SK-N-SH (cell line): ENCODE results near the gene GJD4. TPM values are rescaled to one million over a fixed set of nuclear protein-coding genes. Genes with fewer than 3 reads are reported as not detected.

ENCODE experiments used
- CTCF ChIA-PET: fragments of 300-600, 350-600 bp; formaldehyde crosslinking; extraction: SDS; loops from one replicate; lab custom pipeline; 2021; lab: Yijun Ruan, JAX
- POLR2A ChIA-PET: fragments of 350-600 bp; sonication (Branson Sonifier 250); formaldehyde crosslinking; extraction: SDS; loops from one replicate; lab custom pipeline; 2020; ENCODE audit warnings: antibody characterized with exemption, inconsistent platforms; lab: Yijun Ruan, JAX
- DNase-seq: peaks from one replicate; pipeline ENCODE4 v3.0.0; 2012
- H2AFZ ChIP-seq: fragments of 200-600 bp; sonication (generic); 2 replicates; pipeline ENCODE4 v1.8.1; 2016; ENCODE audit warnings: antibody characterized with exemption, mild to moderate bottlenecking, low read depth
- H3F3A ChIP-seq: fragments of 200-600 bp; sonication (generic); replicated peaks from 2 replicates; pipeline ENCODE3; 2016; ENCODE audit warnings: antibody characterized with exemption, mild to moderate bottlenecking; ENCODE audit not compliant: insufficient read depth
- H3K27ac ChIP-seq, 2 experiments: fragments of 200-500 bp in 1 of 2; fragments of 200-600 bp in 1 of 2; sonication (Bioruptor generic) in 1 of 2; sonication (generic), shearing (Covaris generic) in 1 of 2; 2 replicates each; pipeline versions ENCODE4 v1.5.1 to v1.6.1; 2014 to 2016; ENCODE audit warnings: low read depth in 2 of 2, inconsistent platforms in 1 of 2, low read length in 1 of 2, mild to moderate bottlenecking in 1 of 2, mixed read lengths in 1 of 2
- H3K27me3 ChIP-seq: fragments of 200-600 bp; sonication (generic), shearing (Covaris generic); 2 replicates; pipeline ENCODE4 v1.6.1; 2016; ENCODE audit warnings: mixed run types; ENCODE audit not compliant: insufficient read depth
- H3K36me3 ChIP-seq, 2 experiments: fragments of 200-500 bp in 1 of 2; fragments of 200-600 bp in 1 of 2; sonication (Bioruptor generic) in 1 of 2; sonication (generic) in 1 of 2; replicated peaks in 1 of 2; 2 replicates each; pipeline versions ENCODE3 to v1.5.1; 2014 to 2016; ENCODE audit warnings: low read length in 1 of 2, mild to moderate bottlenecking in 1 of 2; ENCODE audit not compliant: insufficient read depth in 2 of 2, control insufficient read depth in 1 of 2
- H3K4me1 ChIP-seq, 2 experiments: fragments of 200-500 bp in 1 of 2; fragments of 200-600 bp in 1 of 2; sonication (Bioruptor generic) in 1 of 2; sonication (generic), shearing (Covaris generic) in 1 of 2; 2 replicates each; pipeline versions ENCODE4 v1.5.1 to v1.6.1; 2014 to 2016; ENCODE audit warnings: low read depth in 1 of 2, low read length in 1 of 2, mixed run types in 1 of 2; ENCODE audit not compliant: insufficient read depth in 2 of 2, control insufficient read depth in 1 of 2
- H3K4me2 ChIP-seq: fragments of 200-600 bp; sonication (generic), shearing (Covaris generic); 2 replicates; pipeline ENCODE4 v1.6.1; 2017; ENCODE audit warnings: mixed run types
- H3K4me3 ChIP-seq, 2 experiments: fragments of 200-500 bp in 1 of 2; fragments of 200-600 bp in 1 of 2; sonication (Bioruptor generic) in 1 of 2; sonication (generic), shearing (Covaris generic) in 1 of 2; 2 replicates each; pipeline versions ENCODE4 v1.5.1 to v1.8.1; 2014 to 2016; ENCODE audit warnings: low read depth in 2 of 2, inconsistent platforms in 1 of 2, low read length in 1 of 2, mild to moderate bottlenecking in 1 of 2, mixed read lengths in 1 of 2, moderate library complexity in 1 of 2
- H3K79me2 ChIP-seq: fragments of 200-600 bp; sonication (generic); 2 replicates; pipeline ENCODE4 v1.8.1; 2017; ENCODE audit warnings: mild to moderate bottlenecking; ENCODE audit not compliant: insufficient read depth
- H3K9ac ChIP-seq: fragments of 200-600 bp; sonication (generic); 2 replicates; pipeline ENCODE4 v1.6.1; 2017; ENCODE audit warnings: mixed run types
- H3K9me2 ChIP-seq: fragments of 200-600 bp; sonication (generic); 2 replicates; pipeline ENCODE4 v1.6.1; 2017; ENCODE audit warnings: mixed run types
- H3K9me3 ChIP-seq: fragments of 200-600 bp; sonication (generic); 2 replicates; pipeline ENCODE4 v1.6.1; 2017; ENCODE audit warnings: mixed run types, mild to moderate bottlenecking, moderate library complexity
- H4K20me1 ChIP-seq: fragments of 200-600 bp; sonication (generic); 2 replicates; pipeline ENCODE4 v1.6.1; 2017; ENCODE audit warnings: mild to moderate bottlenecking, mixed run types; ENCODE audit not compliant: insufficient read depth
- CHD2 ChIP-seq: fragments of 150-350 bp; IDR thresholded peaks from 2 replicates; pipeline ENCODE4 v1.6.1; 2018; ENCODE audit warnings: low read length; ENCODE audit not compliant: partially characterized antibody
- ELF1 ChIP-seq: IDR thresholded peaks from 2 replicates; pipeline ENCODE4 v1.4.0; 2012
- FOXM1 ChIP-seq: IDR thresholded peaks from 2 replicates; pipeline ENCODE4 v1.4.0; 2012; ENCODE audit warnings: low read depth, mild to moderate bottlenecking
- GATA2 ChIP-seq: sonication (generic); formaldehyde crosslinking; IDR thresholded peaks from 2 replicates; pipeline ENCODE4 v1.5.0; 2020; ENCODE audit warnings: mild to moderate bottlenecking, missing genetic modification reagents
- IRF3 ChIP-seq: fragments of 150-350 bp; IDR thresholded peaks from 2 replicates; pipeline ENCODE4 v1.6.1; 2016; ENCODE audit warnings: mild to moderate bottlenecking, low read depth, low read length
- JUND ChIP-seq: IDR thresholded peaks from 2 replicates; pipeline ENCODE4 v1.4.0; 2012
- MAX ChIP-seq: IDR thresholded peaks from 2 replicates; pipeline ENCODE4 v1.4.0; 2012; ENCODE audit warnings: low read depth
- NRF1 ChIP-seq: IDR thresholded peaks from 2 replicates; pipeline ENCODE4 v1.6.1; 2012; ENCODE audit warnings: low read depth, mild to moderate bottlenecking, low read length
- RCOR1 ChIP-seq: fragments of 150-350 bp; IDR thresholded peaks from 2 replicates; pipeline ENCODE4 v1.6.1; 2017; ENCODE audit warnings: antibody characterized with exemption, low read length
- REST ChIP-seq: IDR thresholded peaks from 2 replicates; pipeline ENCODE4 v1.6.1; 2012; ENCODE audit warnings: mild to moderate bottlenecking, low read depth, low read length, moderate library complexity
- RFX5 ChIP-seq: IDR thresholded peaks from 2 replicates; pipeline ENCODE4 v1.6.1; 2012; ENCODE audit warnings: mild to moderate bottlenecking, improper control_type of control experiment, low read length
- SIN3A ChIP-seq: IDR thresholded peaks from 2 replicates; pipeline ENCODE4 v1.6.1; 2012; ENCODE audit warnings: low read depth, mild to moderate bottlenecking, low read length, moderate library complexity, borderline replicate concordance
- TAF1 ChIP-seq: IDR thresholded peaks from 2 replicates; pipeline ENCODE4 v1.6.1; 2012; ENCODE audit warnings: low read depth, mild to moderate bottlenecking, low read length, moderate library complexity, borderline replicate concordance
- TCF12 ChIP-seq: IDR thresholded peaks from 2 replicates; pipeline ENCODE4 v1.4.0; 2012
- TEAD4 ChIP-seq: IDR thresholded peaks from 2 replicates; pipeline ENCODE4 v1.4.0; 2012; ENCODE audit warnings: mild to moderate bottlenecking, borderline replicate concordance; ENCODE audit not compliant: insufficient read depth
- USF2 ChIP-seq: fragments of 150-350 bp; IDR thresholded peaks from 2 replicates; pipeline ENCODE4 v1.6.1; 2017; ENCODE audit warnings: antibody characterized with exemption, low read length, low read depth, borderline replicate concordance
- ZBTB33 ChIP-seq: IDR thresholded peaks from 2 replicates; pipeline ENCODE4 v1.4.0; 2012; ENCODE audit warnings: low read depth, borderline replicate concordance
- WGBS: methylation state at CpG from one replicate; pipeline ENCODE4 v1.1.6; 2017; ENCODE audit warnings: low lambda C conversion rate; 5-methylcytosine and 5-hydroxymethylcytosine counted together
- polyA plus RNA-seq, 3 experiments: library from polyadenylated mRNA; depleted of rRNA; stranded (reverse); fragments of >200 nt; gene quantifications; 2 replicates each; pipeline ENCODE4 v1.2.3, GENCODE V29; 2012

GJD4 gene
- polyA plus RNA-seq, 1 of the 3 experiments (the other 2 are of a cell fraction) = not detected

- CTCF ChIA-PET = interaction anchor here (1.6 to 11.3 kb wide), 2 partner anchors 10 to 17 kb away, joined by 6 to 68 read pairs; no protein-coding TSS in a partner anchor
- WGBS = 81% methylated on average over 3 of the region's 3 CpGs
These were observed 26.0 kb upstream of the GJD4 start for GRCh38 chr10:35579116-35579515.

More at GRCh38 chr10:35579116-35579515, 26.0 kb upstream of the GJD4 start:
- no peak for TF ChIP-seq MAX
- TF ChIP-seq JUND = no peak
- TF ChIP-seq USF2 = no peak
- no peak for TF ChIP-seq IRF3
- TF ChIP-seq GATA2 (CRISPR knock-in tag) = no peak
- no peak for TF ChIP-seq TAF1
- no peak for TF ChIP-seq REST
- TF ChIP-seq TCF12 = no peak
- no peak for TF ChIP-seq RFX5
- no peak for TF ChIP-seq NRF1
- no peak for TF ChIP-seq TEAD4
- no peak for TF ChIP-seq ZBTB33
- TF ChIP-seq ELF1 = no peak
- TF ChIP-seq CHD2 = no peak
- TF ChIP-seq SIN3A = no peak
- no peak for TF ChIP-seq FOXM1
- TF ChIP-seq RCOR1 = no peak
- TF ChIP-seq, all 33 proteins: peak for 0
- Histone ChIP-seq H3F3A (peaks cover 4% of the 10 kb centered on the region), H3K9me3 (no peaks in the 10 kb centered on the region), H3K4me1 (no peaks in the 10 kb centered on the region; a peak in 1 of 4 replicates), H3K9me2 (no peaks in the 10 kb centered on the region), H3K27ac (no peak overlapping the region), H2AFZ (no peak overlapping the region), H3K36me3 (no peaks in the 10 kb centered on the region), H3K27me3 (no peaks in the 10 kb centered on the region), H3K4me3 (no peak overlapping the region), H3K4me2 (no peak overlapping the region), H3K79me2 (no peaks in the 10 kb centered on the region), H4K20me1 (no peaks in the 10 kb centered on the region), H3K9ac (no peak overlapping the region)
- DNase-seq = no peak
- POLR2A ChIA-PET = no interaction called here
